HG03460 (cell line): ENCODE results near the gene RPS28.
"Not testable (repeated sequence)": the region's sequence is repeated elsewhere in the genome, so short reads cannot be mapped to it uniquely, and the experiment has no call there.

Source experiments
- ATAC-seq: cut with Tn5 transposase; IDR thresholded peaks from one replicate; pipeline ENCODE4 v1.9.1; 2021; ENCODE audit not compliant: unreplicated experiment

RPS28 gene

GRCh38 chr19:8321067-8321985 is at the start of gene RPS28, which contains the start of gene NDUFA7:
Gene RPS28 (plus strand): TSS chr19:8321496. CDS start chr19:8321531, 35 bp downstream.
Gene NDUFA7 (minus strand): TSS chr19:8321375. CDS start chr19:8321358, 17 bp downstream.
- ATAC-seq, result peak; percentile 83

- ATAC-seq, result not testable (repeated sequence)
Observed at GRCh38 chr19:8276508-8276907, 44.8 kb upstream of the RPS28 start.

- ATAC-seq, result not testable (repeated sequence)
Observed at GRCh38 chr19:8291337-8291736, 30.0 kb upstream of the RPS28 start.

GRCh38 chr19:8302357-8302691 is 19.0 kb upstream of the RPS28 start:
- no peak for ATAC-seq

DNA sequence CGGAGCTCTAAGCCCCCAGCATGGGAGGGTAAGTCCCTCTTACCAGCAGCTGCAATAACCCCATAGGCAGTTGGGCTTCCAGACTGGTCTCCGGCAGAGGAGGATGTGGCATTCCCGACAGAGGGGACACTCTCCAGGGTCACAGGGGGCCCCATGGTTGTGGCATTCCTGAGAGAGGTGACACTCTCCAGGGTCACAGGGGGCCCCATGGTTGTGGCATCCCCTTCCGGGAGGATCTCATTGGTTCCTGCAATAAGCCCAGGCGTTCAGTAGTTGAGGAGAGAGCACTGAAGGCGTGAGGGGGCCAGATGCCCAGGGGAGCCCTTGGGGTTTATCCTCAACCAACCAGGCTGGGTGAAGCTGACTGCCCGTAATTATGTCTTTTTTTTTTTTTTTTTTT is 18.6 kb upstream of the RPS28 start:
- ATAC-seq, result no peak

- no peak for ATAC-seq
Observed at GRCh38 chr19:8304841-8305621, 16.3 kb upstream of the RPS28 start.

- no peak for ATAC-seq
Observed at GRCh38 chr19:8305798-8306197, 15.5 kb upstream of the RPS28 start.

DNA sequence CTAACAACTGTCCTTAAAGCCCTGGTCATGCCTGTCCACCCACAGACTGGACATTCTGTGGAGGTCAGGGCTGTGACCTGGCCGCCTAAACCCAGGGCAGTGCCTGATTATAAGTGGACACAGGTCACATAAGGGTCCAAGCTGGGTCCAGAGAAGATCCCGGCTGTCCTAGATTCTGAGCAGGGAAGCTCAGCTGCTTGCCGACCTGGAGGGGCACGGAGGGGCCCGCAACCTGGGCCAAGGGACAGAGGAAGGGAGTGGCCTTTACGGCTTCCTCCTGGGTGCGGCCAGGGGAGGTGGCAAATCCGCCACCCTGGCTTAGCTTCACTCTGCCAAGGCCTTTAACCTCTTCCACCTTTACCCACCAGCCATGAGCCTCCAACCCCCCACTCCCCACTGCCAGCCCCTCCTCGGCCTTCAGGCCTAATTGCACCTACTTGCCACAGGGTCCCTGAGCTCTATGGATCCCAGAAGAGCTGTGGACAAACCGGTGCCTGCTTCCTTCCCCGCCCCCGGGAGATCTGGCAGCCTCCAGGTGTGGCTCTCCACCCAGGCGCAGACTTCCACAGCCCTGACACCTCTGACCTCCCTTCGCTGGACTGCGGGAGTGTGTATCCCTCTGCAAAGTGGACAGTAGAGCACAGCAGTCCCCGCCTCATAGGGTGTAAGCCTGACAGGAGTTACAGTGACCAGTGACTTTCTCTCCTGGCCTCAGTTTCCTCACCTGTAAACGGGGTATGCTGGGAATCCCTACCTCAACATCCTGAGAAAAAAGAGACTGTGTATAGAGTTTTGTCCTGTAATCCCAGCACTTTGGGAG is 14.9 kb upstream of the RPS28 start:
- ATAC-seq, result no peak

GRCh38 chr19:8307400-8307964 is 13.8 kb upstream of the RPS28 start:
- no peak for ATAC-seq

DNA sequence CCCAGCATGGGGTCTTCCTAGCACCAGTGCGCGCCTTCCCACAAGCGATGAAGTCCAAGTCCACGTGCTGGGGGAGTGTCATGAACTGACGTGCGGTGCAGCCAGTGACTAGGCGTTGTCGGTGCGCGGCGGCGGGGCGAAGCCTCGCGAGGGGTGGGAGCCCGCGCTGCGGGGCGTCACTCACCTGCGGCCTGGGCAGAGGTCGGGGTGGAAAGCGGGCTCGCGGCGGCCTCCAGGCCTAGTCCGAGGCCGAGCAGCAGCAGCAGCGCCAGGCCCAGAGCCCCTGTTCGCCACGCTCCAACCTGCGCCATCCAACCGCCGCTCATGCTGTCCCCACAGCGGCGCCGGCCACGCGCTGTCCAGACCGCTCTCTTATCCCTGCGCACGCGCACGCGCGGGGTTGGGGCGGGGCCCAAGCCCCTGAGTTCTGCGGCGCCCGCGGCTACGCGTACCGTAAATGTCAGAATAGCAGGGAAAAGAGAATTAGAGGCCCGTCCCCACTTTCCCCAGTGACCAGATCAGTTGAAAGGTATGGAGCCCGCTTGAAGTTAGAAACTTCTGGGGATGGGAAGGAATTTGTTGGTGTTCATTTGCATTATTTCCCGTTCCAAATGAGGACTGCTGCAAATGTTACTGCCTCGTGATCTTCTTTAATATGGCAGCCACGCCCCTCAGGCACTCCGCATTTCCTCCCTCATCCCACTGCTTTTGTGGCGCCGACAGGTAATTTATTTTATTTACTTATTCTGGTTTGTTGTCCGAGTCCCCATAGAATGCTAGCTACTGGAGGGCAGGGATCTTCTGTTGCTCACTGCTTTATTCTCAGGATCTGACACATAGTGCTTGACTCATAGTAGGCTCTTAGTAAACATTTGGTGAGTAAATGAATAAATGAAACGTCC is 13.1 kb upstream of the RPS28 start, which contains the start of gene CD320:
Gene CD320, minus strand, starts transcription at position 394 of the 902 bp plus-strand sequence. Its CDS starts 68 bp downstream, at position 326.
- peak; percentile 65 for ATAC-seq

GRCh38 chr19:8308891-8309291 is 12.4 kb upstream of the RPS28 start:
- no peak for ATAC-seq

- no peak for ATAC-seq
Observed at GRCh38 chr19:8310342-8311055, 10.8 kb upstream of the RPS28 start.

DNA sequence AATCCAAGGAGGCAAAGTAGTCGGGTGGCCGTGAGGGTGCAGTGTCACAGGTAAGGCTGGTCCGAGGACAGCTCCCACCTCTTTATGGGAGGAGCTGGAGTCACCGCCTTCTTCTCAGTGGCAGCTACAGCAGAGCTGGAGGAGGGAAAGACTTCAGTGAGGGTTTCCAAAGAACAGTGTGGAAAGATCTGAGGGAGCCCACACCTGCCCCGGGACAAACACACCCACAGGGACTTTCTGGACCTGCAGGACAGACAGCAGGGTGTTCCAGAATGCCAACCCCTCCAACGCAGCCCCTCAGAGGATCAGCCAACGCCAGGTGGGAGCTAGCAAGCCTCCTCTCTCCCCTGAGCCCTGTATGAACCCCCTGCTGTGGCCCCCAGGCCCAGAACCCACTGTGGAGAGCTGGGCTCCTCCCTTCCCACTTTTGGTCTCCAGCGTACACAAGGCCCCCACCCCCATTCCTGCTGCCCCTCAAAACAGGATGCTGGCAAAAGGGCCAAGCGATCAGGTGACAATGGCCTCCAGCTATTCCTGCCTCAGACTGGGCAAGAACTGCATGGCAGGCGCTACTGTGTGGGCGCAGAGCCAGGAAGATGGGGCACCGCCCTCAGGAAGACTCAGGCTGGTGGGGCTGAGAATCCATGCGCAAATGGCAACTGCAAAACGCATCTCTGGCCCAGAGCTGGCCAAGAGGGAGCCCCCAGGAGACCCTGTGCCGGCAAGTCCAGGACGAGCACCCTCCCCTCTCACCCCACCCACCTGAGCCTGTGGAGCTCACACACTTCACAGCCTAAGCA is 9.6 kb upstream of the RPS28 start:
- ATAC-seq, result no peak

DNA sequence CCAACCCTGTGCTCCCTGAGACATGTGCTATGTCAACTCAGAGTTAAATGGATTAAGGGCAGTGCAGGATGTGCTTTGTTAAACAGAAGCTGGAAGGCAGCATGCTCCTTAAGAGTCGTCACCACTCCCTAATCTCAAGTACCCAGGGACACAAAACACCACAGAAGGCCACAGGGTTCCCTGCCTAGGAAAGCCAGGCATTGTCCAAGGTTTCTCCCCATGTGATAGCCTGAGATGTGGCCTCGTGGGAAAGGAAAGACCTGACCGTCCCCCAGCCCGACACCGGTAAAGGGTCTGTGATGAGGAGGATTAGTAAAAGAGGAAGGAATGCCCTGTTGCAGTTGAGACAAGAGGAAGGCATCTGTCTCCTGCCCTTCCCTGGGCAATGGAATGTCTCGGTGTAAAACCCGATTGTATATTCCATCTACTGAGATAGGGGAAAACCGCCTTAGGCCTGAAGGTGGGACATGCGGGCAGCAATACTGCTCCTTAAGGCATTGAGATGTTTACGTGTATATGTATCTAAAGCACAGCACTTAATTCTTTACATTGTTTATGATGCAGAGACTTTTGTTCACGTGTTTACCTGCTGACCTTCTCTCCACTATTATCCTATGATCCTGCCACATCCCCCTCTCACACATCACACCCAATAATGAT is 6.2 kb upstream of the RPS28 start:
- not testable (repeated sequence) for ATAC-seq

DNA sequence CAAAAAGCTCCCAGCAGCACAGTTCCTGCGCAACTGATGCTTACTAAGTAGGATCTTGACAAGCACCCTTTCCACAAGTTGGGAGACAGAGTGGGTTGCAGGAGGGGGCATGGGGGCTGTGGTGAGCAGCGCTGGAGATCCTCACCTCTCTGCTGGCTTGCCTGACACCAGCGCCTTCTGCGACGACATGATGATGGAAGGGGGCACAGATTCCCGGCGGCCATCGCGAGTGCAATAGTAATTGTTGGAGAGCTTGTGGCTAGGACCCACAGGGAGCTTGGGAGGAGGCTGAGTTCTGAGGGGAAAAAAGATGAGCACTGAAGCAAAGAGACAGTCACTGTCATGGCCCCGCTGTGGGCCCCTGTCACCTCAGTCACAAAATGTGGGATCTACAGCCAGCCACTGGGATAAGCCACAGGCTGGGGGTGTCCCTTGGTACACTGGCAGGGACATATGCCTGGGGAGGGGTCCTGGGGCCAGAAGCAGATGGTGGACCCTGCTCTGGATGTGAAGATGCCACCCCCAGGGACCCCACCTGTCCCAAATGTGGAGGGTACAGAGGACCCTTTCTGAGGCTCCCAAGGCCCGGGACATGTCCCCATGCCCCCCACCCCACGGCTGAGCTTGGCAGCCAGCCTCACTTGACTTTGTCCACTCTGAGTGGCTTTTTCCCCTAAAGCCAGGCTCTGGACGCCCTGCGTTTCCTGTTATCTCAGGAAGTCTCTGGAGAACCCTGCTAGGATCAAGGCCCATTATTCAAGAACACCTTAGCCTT is 4.8 kb upstream of the RPS28 start:
- ATAC-seq, result no peak

DNA sequence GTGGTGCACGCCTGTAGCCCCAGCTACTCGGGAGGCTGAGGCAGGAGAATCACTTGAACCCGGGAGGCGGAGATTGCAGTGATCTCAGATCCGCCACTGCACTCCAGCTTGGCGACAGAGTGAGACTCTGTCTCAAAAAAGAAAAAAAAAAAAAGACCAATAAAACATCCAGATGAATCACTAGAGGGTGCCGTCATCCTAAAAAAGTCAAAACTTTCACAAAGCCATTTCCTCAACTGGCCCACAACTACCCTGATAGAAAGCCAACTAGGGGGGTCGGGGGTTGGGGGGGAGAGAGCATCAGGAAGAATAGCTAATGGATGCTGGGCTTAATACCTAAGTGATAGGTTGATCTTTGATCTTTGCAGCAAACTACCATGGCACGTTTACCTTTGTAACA is 2.5 kb upstream of the RPS28 start:
- not testable (repeated sequence) for ATAC-seq
